ENCODE measurements around the gene AHCYL2. TPM values are rescaled to one million over a fixed set of nuclear protein-coding genes. Genes with fewer than 3 reads are reported as not detected.

The AHCYL2 gene
- total and polyA plus RNA-seq, 12 donors, result 6.6 to 57.1 (median 21.7) TPM

DNA sequence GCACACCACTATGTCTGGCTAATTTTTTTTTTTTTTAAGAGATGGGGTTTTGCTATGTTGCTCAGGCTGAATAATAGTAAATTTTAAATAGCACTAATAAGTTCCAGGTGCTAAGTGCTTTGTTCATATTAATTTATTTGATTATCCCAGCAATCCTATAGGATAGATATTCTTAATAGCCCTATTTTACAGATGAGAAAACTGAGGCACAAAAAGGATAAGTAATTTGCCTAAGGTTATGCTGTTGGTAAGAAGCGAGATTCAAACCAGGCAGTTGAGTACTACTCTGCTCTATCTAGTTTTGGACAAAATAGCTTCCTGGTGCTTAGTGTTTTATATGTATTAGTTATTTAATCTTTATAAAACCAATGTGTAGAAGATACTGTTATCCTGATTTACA, 136.9 kb downstream of the AHCYL2 start:
- no peaks in the 10 kb centered on the region for H3K4me1 ChIP-seq (replicated peaks in 1 of 2)
- TF ChIP-seq POLR2A (IDR thresholded peaks at IDR 0.05), result no peak
- TF ChIP-seq, protein P1, sequence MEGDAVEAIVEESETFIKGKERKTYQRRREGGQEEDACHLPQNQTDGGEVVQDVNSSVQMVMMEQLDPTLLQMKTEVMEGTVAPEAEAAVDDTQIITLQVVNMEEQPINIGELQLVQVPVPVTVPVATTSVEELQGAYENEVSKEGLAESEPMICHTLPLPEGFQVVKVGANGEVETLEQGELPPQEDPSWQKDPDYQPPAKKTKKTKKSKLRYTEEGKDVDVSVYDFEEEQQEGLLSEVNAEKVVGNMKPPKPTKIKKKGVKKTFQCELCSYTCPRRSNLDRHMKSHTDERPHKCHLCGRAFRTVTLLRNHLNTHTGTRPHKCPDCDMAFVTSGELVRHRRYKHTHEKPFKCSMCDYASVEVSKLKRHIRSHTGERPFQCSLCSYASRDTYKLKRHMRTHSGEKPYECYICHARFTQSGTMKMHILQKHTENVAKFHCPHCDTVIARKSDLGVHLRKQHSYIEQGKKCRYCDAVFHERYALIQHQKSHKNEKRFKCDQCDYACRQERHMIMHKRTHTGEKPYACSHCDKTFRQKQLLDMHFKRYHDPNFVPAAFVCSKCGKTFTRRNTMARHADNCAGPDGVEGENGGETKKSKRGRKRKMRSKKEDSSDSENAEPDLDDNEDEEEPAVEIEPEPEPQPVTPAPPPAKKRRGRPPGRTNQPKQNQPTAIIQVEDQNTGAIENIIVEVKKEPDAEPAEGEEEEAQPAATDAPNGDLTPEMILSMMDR (IDR thresholded peaks at IDR 0.05), result no peak
- no peaks in the 10 kb centered on the region for H3K27me3 ChIP-seq
- intact Hi-C loops (cut with DNase I), result loop anchor here in 1 of 2 donors (10.0 kb wide), 1 partner anchor 283 kb away; no protein-coding TSS in a partner anchor
- H3K27ac ChIP-seq, result no peak overlapping the region
- no peak overlapping the region for H3K4me3 ChIP-seq
- no peaks in the 10 kb centered on the region for H3K9me3 ChIP-seq (replicated peaks in 1 of 3)
- H3K36me3 ChIP-seq (replicated peaks in 1 of 2), result no peaks in the 10 kb centered on the region
- 93 to 98% (median 97%) methylated on average over 1 of the region's 1 CpG for WGBS, 4 donors
- DNase-seq, result no peak

DNA sequence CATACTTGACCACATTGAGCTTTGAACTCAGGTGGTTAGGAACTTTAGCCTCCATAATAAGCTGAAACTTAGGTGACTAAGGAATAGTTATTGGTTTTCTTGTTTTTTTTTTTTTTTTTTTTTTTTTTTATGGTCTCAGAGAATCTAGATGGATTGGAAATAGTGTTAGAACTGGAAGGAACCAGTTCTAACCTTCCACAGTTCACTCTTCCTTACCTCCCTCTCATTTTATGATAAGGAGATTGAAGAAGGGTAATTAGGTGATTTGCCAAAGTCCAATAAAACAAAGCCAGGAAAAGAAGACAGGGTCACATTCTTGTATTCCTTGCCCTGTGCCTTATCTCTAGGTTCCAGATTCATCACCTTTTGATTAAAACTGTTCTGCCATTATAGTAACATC, 137.7 kb downstream of the AHCYL2 start:
- H3K36me3 ChIP-seq (replicated peaks in 1 of 2), result no peaks in the 10 kb centered on the region
- TF ChIP-seq, protein P1 (IDR thresholded peaks at IDR 0.05), result no peak
- no peak for TF ChIP-seq POLR2A (IDR thresholded peaks at IDR 0.05)
- H3K4me3 ChIP-seq, result no peak overlapping the region
- H3K27ac ChIP-seq, result no peak overlapping the region
- no peaks in the 10 kb centered on the region for H3K4me1 ChIP-seq (replicated peaks in 1 of 2)
- intact Hi-C loops (cut with DNase I), result loop anchor here in 1 of 2 donors (10.0 kb wide), 1 partner anchor 282 kb away; no protein-coding TSS in a partner anchor
- H3K9me3 ChIP-seq (replicated peaks in 1 of 3), result no peaks in the 10 kb centered on the region
- no peaks in the 10 kb centered on the region for H3K27me3 ChIP-seq
- DNase-seq, result no peak

DNA sequence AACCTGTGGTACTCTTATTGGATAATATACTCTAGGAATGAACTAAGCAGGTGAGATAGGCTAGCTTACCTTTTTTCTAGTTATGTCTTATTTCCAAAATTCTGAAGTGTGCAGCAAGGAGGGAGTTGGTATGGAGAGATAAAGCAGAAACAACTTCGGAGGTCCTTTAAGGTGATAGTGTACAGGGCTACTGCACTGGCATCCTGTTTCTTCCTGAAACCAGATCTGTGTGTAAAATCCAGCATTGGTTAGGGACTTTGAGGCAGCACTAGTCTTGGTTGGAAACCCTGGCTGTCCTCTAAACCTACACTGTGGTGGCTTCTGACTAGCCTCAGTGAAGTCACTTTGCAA, 142.5 kb downstream of the AHCYL2 start:
- 81 to 87% (median 84%) methylated on average over 1 of the region's 1 CpG for WGBS, 4 donors
- no peak overlapping the region for H3K4me3 ChIP-seq
- no peak for DNase-seq
- no peaks in the 10 kb centered on the region for H3K27me3 ChIP-seq
- H3K4me1 ChIP-seq (replicated peaks in 1 of 2), result peaks cover 0 to 6% of the 10 kb centered on the region in 2 donors
- H3K9me3 ChIP-seq (replicated peaks in 1 of 3), result no peaks in the 10 kb centered on the region
- intact Hi-C loops (cut with DNase I), result loop anchor here (5.0 to 10.0 kb wide), 2 partner anchors 105 to 277 kb away; no protein-coding TSS in a partner anchor
- H3K36me3 ChIP-seq (replicated peaks in 1 of 2), result no peaks in the 10 kb centered on the region
- TF ChIP-seq, protein P1 (IDR thresholded peaks at IDR 0.05), result no peak
- no peak for TF ChIP-seq POLR2A (IDR thresholded peaks at IDR 0.05)
- H3K27ac ChIP-seq, result no peak overlapping the region

DNA sequence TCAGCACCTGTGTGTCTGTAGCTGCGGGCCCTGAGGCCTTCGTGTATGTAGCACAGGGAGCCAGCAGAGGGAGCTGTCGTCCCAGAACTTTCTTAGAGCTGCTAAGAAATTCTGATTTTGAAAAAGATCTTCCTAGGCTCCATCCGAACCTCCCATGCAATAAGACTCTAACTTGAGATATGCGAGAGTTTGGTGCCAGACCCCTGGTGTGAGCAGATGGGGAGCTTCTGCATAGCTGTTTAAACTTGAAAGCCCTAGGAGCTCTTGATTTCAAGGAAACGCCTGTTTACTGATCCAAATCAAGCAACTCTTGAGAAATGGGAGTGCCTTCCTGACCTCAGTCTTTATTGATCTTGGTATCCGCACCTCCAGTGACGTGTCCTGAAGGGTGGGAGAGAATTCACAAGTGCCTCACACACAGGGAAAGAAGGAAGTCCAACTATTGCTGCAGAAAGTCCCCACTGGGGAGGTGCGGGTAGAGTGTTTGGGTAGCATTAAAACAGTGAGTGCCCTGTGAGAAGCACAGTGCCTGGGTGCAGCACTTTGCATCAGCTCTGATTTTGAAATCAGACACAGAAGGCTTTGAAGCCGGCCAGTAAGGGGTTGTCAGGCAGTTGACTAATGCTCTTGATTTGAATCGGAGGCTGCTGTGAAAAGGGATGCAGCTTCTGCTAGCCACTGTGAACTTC, 143.0 kb downstream of the AHCYL2 start:
- Histone ChIP-seq H3K36me3 (replicated peaks in 1 of 2) (no peaks in the 10 kb centered on the region), H3K4me3 (peak overlapping the region in 1 of 4 donors; percentile 17), H3K27ac (no peak overlapping the region), H3K9me3 (replicated peaks in 1 of 3) (no peaks in the 10 kb centered on the region), H3K4me1 (replicated peaks in 1 of 2) (peaks cover 0 to 6% of the 10 kb centered on the region in 2 donors), H3K27me3 (no peaks in the 10 kb centered on the region)
- WGBS, 4 donors, result 12 to 20% (median 15%) methylated on average over 10 to 11 of the region's 11 CpGs
- TF ChIP-seq POLR2A (IDR thresholded peaks at IDR 0.05), result no peak
- TF ChIP-seq, protein P1 (IDR thresholded peaks at IDR 0.05), result peak; percentile 71 to 87 (median 84)
- intact Hi-C loops (cut with DNase I), result loop anchor here (5.0 to 10.0 kb wide), 2 partner anchors 104 to 277 kb away; no protein-coding TSS in a partner anchor
- DNase-seq, result peak; percentile 64 to 91 (median 78)

Data from adrenal gland (tissue), 12 donors.